Stomach (tissue), 19 donors: ENCODE results near the gene LARP1. TPM values are rescaled to one million over a fixed set of nuclear protein-coding genes. Genes with fewer than 3 reads are reported as not detected.
A peak's percentile ranks its signal among the peaks of the same experiment; 100 is the strongest.

Experiments
- DNase-seq, 2 donors: peaks; one replicate each; pipeline versions ENCODE4 v3.0.0 to v3.0.0-alpha.2; 2013 to 2019
- H3K27ac ChIP-seq, 5 donors: fragments of 200-600 bp in 4 of 5; sonication (generic) in 4 of 5; one replicate each; pipeline ENCODE4 v1.5.1; 2013 to 2019; ENCODE audit warnings: mild to moderate bottlenecking in 1 of 5, moderate library complexity in 1 of 5
- H3K27me3 ChIP-seq, 3 donors: fragments of 200-600 bp; sonication (generic); one replicate each; pipeline ENCODE4 v1.5.1; 2017 to 2019; ENCODE audit warnings: mixed run types in 1 of 3
- H3K36me3 ChIP-seq, 4 donors: fragments of 200-600 bp; sonication (generic); 1 replicate in 3 of 4; 2 replicates in 1 of 4; pipeline ENCODE4 v1.5.1; 2016 to 2019
- H3K4me1 ChIP-seq, 4 donors: fragments of 200-600 bp; sonication (generic); one replicate each; pipeline ENCODE4 v1.5.1; 2016 to 2019
- H3K4me3 ChIP-seq, 4 donors: fragments of 200-600 bp; sonication (generic) in 3 of 4; one replicate each; pipeline ENCODE4 v1.5.1; 2016 to 2019; ENCODE audit warnings: mild to moderate bottlenecking in 1 of 4
- H3K9me3 ChIP-seq, 4 donors: fragments of 200-600 bp; sonication (generic); one replicate each; pipeline ENCODE4 v1.5.1; 2016 to 2019
- EP300 ChIP-seq: sonication (generic); formaldehyde crosslinking; IDR thresholded peaks from one replicate; pipeline ENCODE4 v1.6.1; 2017; ENCODE audit warnings: antibody characterized with exemption
- POLR2A ChIP-seq, 4 donors: fragments of 450-650 bp; IDR thresholded peaks; one replicate each; pipeline ENCODE4 v1.6.1; 2016; ENCODE audit warnings: antibody characterized with exemption in 4 of 4, control low read depth in 2 of 4, mild to moderate bottlenecking in 1 of 4, moderate library complexity in 1 of 4
- POLR2AphosphoS5 ChIP-seq, 3 donors: sonication (generic); formaldehyde crosslinking; IDR thresholded peaks; one replicate each; pipeline ENCODE4 v1.6.1; 2016; ENCODE audit warnings: antibody characterized with exemption in 3 of 3
- WGBS, 5 donors: extraction: QIAGEN DNeasy Blood & Tissue Kit in 3 of 5; methylation state at CpG; one replicate each; pipeline versions ENCODE4 v1.1.5 to v1.1.7; 2013 to 2018; 5-methylcytosine and 5-hydroxymethylcytosine counted together
- intact Hi-C: fragments of 100-400 bp; cut with DNase I; formaldehyde crosslinking; loops from one replicate; pipeline ENCODE4 v1.15.1; 2023; ENCODE audit warnings: low total_unique reads
- long read RNA-seq, 10 donors: transcript quantifications; one replicate each; lab custom pipeline, GENCODE V29; 2026
- polyA plus RNA-seq, 3 donors: library from polyadenylated mRNA; stranded (reverse); fragments of 200-250 nt; gene quantifications; one replicate each; pipeline ENCODE4 v1.2.3, GENCODE V29; 2013
- total RNA-seq, 5 donors: library from RNA; depleted of rRNA; stranded (reverse); fragments of >200 nt; gene quantifications; one replicate each; pipeline versions ENCODE4 v1.1.0 to v1.2.3, GENCODE V29; 2014 to 2016
- TF ChIP-seq, protein P1 (sequence below), 7 experiments: fragments of 450-650 bp in 4 of 7; fragments of 200-600 bp in 3 of 7; sonication (generic) in 3 of 7; IDR thresholded peaks; one replicate each; pipeline ENCODE4 v1.5.1; 2016 to 2019; ENCODE audit warnings: antibody characterized with exemption in 7 of 7, control low read depth in 2 of 7, mild to moderate bottlenecking in 1 of 7
- donor health status: healthy with polysubstance abuse.
- donor health status: Bipolar disorder and iron deficiency.
- donor health status: healthy.

Gene LARP1
- total RNA-seq: 100 to 1,000 TPM in 4 of 5 donors, 10 to 100 TPM in 1; 54.5 to 211 (median 180) TPM
- polyA plus RNA-seq: 10 to 100 TPM; 15.0 to 19.4 (median 19.2) TPM
- long read RNA-seq, donor 1, partial matches to known transcripts: 0 of 3 reads
- long read RNA-seq, donor 1, other reads (novel, unspliced or antisense): 0 of 3 reads
- long read RNA-seq, donor 2, partial matches to known transcripts: 6 of 7 reads
- long read RNA-seq, donor 2, other reads (novel, unspliced or antisense): 0 of 7 reads
- long read RNA-seq, donor 3, partial matches to known transcripts: 0 of 1 reads
- long read RNA-seq, donor 3, other reads (novel, unspliced or antisense): 0 of 1 reads
- long read RNA-seq, donor 4: 0 reads
- long read RNA-seq, donor 5, partial matches to known transcripts: 13 of 14 reads
- long read RNA-seq, donor 5, other reads (novel, unspliced or antisense): 0 of 14 reads
- long read RNA-seq, donor 6, partial matches to known transcripts: 6 of 9 reads
- long read RNA-seq, donor 6, other reads (novel, unspliced or antisense): 0 of 9 reads
- long read RNA-seq, donor 7, partial matches to known transcripts: 0 of 3 reads
- long read RNA-seq, donor 7, other reads (novel, unspliced or antisense): 0 of 3 reads
- long read RNA-seq, donor 8, partial matches to known transcripts: 0 of 1 reads
- long read RNA-seq, donor 8, other reads (novel, unspliced or antisense): 0 of 1 reads
- long read RNA-seq, donor 9, partial matches to known transcripts: 49 of 54 reads
- long read RNA-seq, donor 9, other reads (novel, unspliced or antisense): 0 of 54 reads
- long read RNA-seq, donor 10, partial matches to known transcripts: 0 of 1 reads
- long read RNA-seq, donor 10, other reads (novel, unspliced or antisense): 0 of 1 reads

DNA sequence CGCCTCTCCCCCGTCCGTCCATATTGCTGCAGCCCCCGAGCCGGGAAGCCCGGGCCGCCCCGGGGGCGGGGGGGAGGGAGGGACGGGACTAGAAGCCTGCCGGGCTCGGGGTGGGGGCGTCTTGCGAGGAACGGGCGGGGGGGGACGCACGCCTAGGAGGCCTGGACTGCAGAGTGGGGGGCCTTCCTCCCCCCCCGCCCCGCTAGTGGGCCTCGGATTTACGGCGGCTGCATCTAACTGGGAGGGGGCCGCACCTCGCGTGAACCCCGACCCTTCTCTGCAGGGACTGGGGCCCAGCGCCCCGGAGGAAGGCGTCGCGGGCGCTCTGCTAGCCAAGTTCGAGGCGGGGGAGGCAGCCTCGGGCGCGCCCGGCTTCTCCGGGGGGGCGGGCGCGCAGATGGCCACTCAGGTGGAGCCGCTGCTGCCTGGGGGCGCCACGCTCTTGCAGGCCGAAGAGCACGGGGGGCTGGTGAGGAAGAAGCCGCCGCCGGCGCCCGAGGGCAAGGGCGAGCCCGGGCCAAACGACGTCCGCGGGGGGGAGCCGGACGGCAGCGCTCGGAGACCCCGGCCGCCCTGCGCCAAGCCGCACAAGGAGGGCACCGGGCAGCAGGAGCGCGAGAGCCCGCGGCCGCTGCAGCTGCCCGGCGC is at the start of gene LARP1:
TSS of gene LARP1 (plus strand) at position 17 of the 648 bp plus-strand sequence. CDS start at position 398, 381 bp downstream.
- no peaks in the 10 kb centered on the region for H3K36me3 ChIP-seq
- intact Hi-C loops: loop anchor here (5.0 kb wide), 1 partner anchor 102 kb away; the partner anchor contains the start of gene CNOT8
- H3K9me3 ChIP-seq: no peaks in the 10 kb centered on the region
- no peaks in the 10 kb centered on the region for H3K27me3 ChIP-seq
- peak; percentile 51 to 78 for DNase-seq
- 0 to 5% (median 1%) methylated on average over 4 to 75 of the region's 75 CpGs for WGBS, 5 donors
- peaks cover 44 to 53% (median 50%) of the 10 kb centered on the region in 4 donors for H3K4me1 ChIP-seq
- peak within 1 kb of the TSS; percentile 88 to 99 (median 92) for H3K4me3 ChIP-seq
- TF ChIP-seq, protein P1, sequence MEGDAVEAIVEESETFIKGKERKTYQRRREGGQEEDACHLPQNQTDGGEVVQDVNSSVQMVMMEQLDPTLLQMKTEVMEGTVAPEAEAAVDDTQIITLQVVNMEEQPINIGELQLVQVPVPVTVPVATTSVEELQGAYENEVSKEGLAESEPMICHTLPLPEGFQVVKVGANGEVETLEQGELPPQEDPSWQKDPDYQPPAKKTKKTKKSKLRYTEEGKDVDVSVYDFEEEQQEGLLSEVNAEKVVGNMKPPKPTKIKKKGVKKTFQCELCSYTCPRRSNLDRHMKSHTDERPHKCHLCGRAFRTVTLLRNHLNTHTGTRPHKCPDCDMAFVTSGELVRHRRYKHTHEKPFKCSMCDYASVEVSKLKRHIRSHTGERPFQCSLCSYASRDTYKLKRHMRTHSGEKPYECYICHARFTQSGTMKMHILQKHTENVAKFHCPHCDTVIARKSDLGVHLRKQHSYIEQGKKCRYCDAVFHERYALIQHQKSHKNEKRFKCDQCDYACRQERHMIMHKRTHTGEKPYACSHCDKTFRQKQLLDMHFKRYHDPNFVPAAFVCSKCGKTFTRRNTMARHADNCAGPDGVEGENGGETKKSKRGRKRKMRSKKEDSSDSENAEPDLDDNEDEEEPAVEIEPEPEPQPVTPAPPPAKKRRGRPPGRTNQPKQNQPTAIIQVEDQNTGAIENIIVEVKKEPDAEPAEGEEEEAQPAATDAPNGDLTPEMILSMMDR (IDR thresholded peaks at IDR 0.05): no peak
- TF ChIP-seq POLR2A (IDR thresholded peaks at IDR 0.05) (no peak), EP300 (no peak), POLR2AphosphoS5 (IDR thresholded peaks at IDR 0.05) (no peak)
- H3K27ac ChIP-seq: peak within 1 kb of the TSS; percentile 95 to 99 (median 98)

GRCh38 chr5:154706416-154706815 is 48.8 kb upstream of the LARP1 start:
- H3K4me1 ChIP-seq: peaks cover 4 to 9% (median 7%) of the 10 kb centered on the region in 4 donors
- no peak for DNase-seq
- H3K36me3 ChIP-seq: no peaks in the 10 kb centered on the region
- no peak overlapping the region for H3K4me3 ChIP-seq
- TF ChIP-seq EP300 (no peak), POLR2A (IDR thresholded peaks at IDR 0.05) (no peak), POLR2AphosphoS5 (IDR thresholded peaks at IDR 0.05) (no peak)
- TF ChIP-seq, protein P1 (IDR thresholded peaks at IDR 0.05): no peak
- no peaks in the 10 kb centered on the region for H3K27me3 ChIP-seq
- intact Hi-C loops: no loop called here
- 92 to 97% (median 96%) methylated on average over 1 of the region's 1 CpG for WGBS, 5 donors
- no peaks in the 10 kb centered on the region for H3K9me3 ChIP-seq
- no peak overlapping the region for H3K27ac ChIP-seq

GRCh38 chr5:154707641-154708040 is 47.5 kb upstream of the LARP1 start:
- Histone ChIP-seq H3K36me3 (no peaks in the 10 kb centered on the region), H3K27ac (no peak overlapping the region), H3K9me3 (no peaks in the 10 kb centered on the region), H3K4me1 (peaks cover 0 to 4% (median 0%) of the 10 kb centered on the region in 4 donors), H3K27me3 (no peaks in the 10 kb centered on the region), H3K4me3 (no peak overlapping the region)
- TF ChIP-seq POLR2AphosphoS5 (IDR thresholded peaks at IDR 0.05) (no peak), EP300 (no peak), POLR2A (IDR thresholded peaks at IDR 0.05) (no peak)
- TF ChIP-seq, protein P1 (IDR thresholded peaks at IDR 0.05): no peak
- DNase-seq: no peak
- 91 to 92% (median 91%) methylated on average over 5 of the region's 5 CpGs for WGBS, 5 donors
- intact Hi-C loops: no loop called here

- Histone ChIP-seq H3K9me3 (no peaks in the 10 kb centered on the region), H3K27me3 (no peaks in the 10 kb centered on the region), H3K4me3 (no peak overlapping the region), H3K27ac (no peak overlapping the region), H3K36me3 (no peaks in the 10 kb centered on the region), H3K4me1 (peaks cover 0 to 10% (median 2%) of the 10 kb centered on the region in 4 donors)
- no peak for DNase-seq
- WGBS, 5 donors: 77 to 85% (median 81%) methylated on average over 6 of the region's 6 CpGs
- intact Hi-C loops: no loop called here
- TF ChIP-seq POLR2A (IDR thresholded peaks at IDR 0.05) (no peak), EP300 (no peak), POLR2AphosphoS5 (IDR thresholded peaks at IDR 0.05) (no peak)
- TF ChIP-seq, protein P1 (IDR thresholded peaks at IDR 0.05): no peak
Measured at GRCh38 chr5:154708207-154708606, 47.0 kb upstream of the LARP1 start.
